Keratinocyte (primary cell): ENCODE results near the gene SMG6. TPM values are rescaled to one million over a fixed set of nuclear protein-coding genes. Genes with fewer than 3 reads are reported as not detected.
A peak's percentile ranks its signal among the peaks of the same experiment; 100 is the strongest.

Experiments
- DNase-seq: peaks from one replicate; pipeline ENCODE4 v3.0.0-alpha.2; 2011; ENCODE audit warnings: low read depth, missing footprints, low spot score
- FAIRE-seq: peaks from 2 replicates; lab custom pipeline; 2011; peaks lifted over from hg19 to GRCh38; lab: Jason Lieb, UNC
- H2AFZ ChIP-seq: 2 replicates; pipeline ENCODE4 v1.6.0; 2012; ENCODE audit warnings: low read length, control low read depth, inconsistent platforms; ENCODE audit not compliant: control insufficient read depth
- H3K27ac ChIP-seq: 2 replicates; pipeline ENCODE4 v1.5.1; 2011; ENCODE audit warnings: low read length; ENCODE audit not compliant: control insufficient read depth, insufficient read depth
- H3K27me3 ChIP-seq: 3 replicates; pipeline ENCODE4 v1.6.0; 2011; ENCODE audit warnings: low read length; ENCODE audit not compliant: control insufficient read depth, insufficient read depth; ENCODE audit errors: extremely low read depth
- H3K36me3 ChIP-seq, 2 experiments: 2 replicates in 1 of 2; 3 replicates in 1 of 2; pipeline ENCODE4 v1.5.1; 2011; ENCODE audit warnings: low read length in 2 of 2, mild to moderate bottlenecking in 1 of 2; ENCODE audit not compliant: control insufficient read depth in 2 of 2, insufficient read depth in 2 of 2; ENCODE audit errors: extremely low read depth in 1 of 2
- H3K4me1 ChIP-seq: 3 replicates; pipeline ENCODE4 v1.5.1; 2011; ENCODE audit warnings: low read length; ENCODE audit not compliant: control insufficient read depth, insufficient read depth; ENCODE audit errors: extremely low read depth
- H3K4me2 ChIP-seq: 3 replicates; pipeline ENCODE4 v1.6.0; 2011; ENCODE audit warnings: low read depth, low read length; ENCODE audit not compliant: control insufficient read depth, insufficient read depth; ENCODE audit errors: extremely low read depth
- H3K4me3 ChIP-seq, 3 experiments: fragments of 200-600 bp in 1 of 3; sonication (generic) in 1 of 3; 2 replicates in 2 of 3; 3 replicates in 1 of 3; pipeline ENCODE4 v1.5.1; 2011 to 2016; ENCODE audit warnings: low read length in 3 of 3, mild to moderate bottlenecking in 3 of 3, control low read depth in 2 of 3, inconsistent platforms in 1 of 3, low read depth in 1 of 3, mixed read lengths in 1 of 3, mixed run types in 1 of 3, moderate library complexity in 1 of 3; ENCODE audit not compliant: control insufficient read depth in 2 of 3, insufficient read depth in 2 of 3; ENCODE audit errors: extremely low read depth in 1 of 3
- H3K79me2 ChIP-seq: 2 replicates; pipeline ENCODE4 v1.6.0; 2012; ENCODE audit warnings: low read length; ENCODE audit not compliant: control insufficient read depth, insufficient read depth
- H3K9ac ChIP-seq: 3 replicates; pipeline ENCODE4 v1.6.0; 2011; ENCODE audit warnings: low read length; ENCODE audit not compliant: control insufficient read depth, insufficient read depth; ENCODE audit errors: extremely low read depth
- H3K9me1 ChIP-seq: 3 replicates; pipeline ENCODE4 v1.6.0; 2011; ENCODE audit warnings: low read length; ENCODE audit not compliant: control insufficient read depth, insufficient read depth; ENCODE audit errors: extremely low read depth
- H3K9me3 ChIP-seq: 2 replicates; pipeline ENCODE4 v1.5.1; 2012; ENCODE audit warnings: low read depth, low read length; ENCODE audit not compliant: control insufficient read depth
- H4K20me1 ChIP-seq: 3 replicates; pipeline ENCODE4 v1.6.0; 2011; ENCODE audit warnings: low read length; ENCODE audit not compliant: control insufficient read depth, insufficient read depth; ENCODE audit errors: extremely low read depth
- CTCF ChIP-seq, 3 experiments: IDR thresholded peaks in 1 of 3; conservative IDR thresholded peaks in 1 of 3; optimal IDR thresholded peaks in 1 of 3; 2 replicates in 2 of 3; 3 replicates in 1 of 3; pipeline versions ENCODE3 to v1.5.1; 2011; ENCODE audit warnings: low read length in 3 of 3, mild to moderate bottlenecking in 3 of 3, moderate library complexity in 2 of 3, control low read depth in 1 of 3, inconsistent platforms in 1 of 3; ENCODE audit not compliant: insufficient read depth in 2 of 3; ENCODE audit errors: extremely low read depth in 1 of 3
- EZH2 ChIP-seq: IDR thresholded peaks from one replicate; pipeline ENCODE4 v1.6.1; 2012; ENCODE audit warnings: inconsistent platforms, mild to moderate bottlenecking, low read length, moderate library complexity
- dilution Hi-C: fragments of 300-500 bp; cut with MboI; formaldehyde crosslinking; loops from one replicate; pipeline ENCODE4 v1.7.0; 2020; ENCODE audit warnings: low sequenced_read_pairs; ENCODE audit not compliant: extremely low pct_ligation_motif_present
- polyA plus RNA-seq, 5 experiments: library from polyadenylated mRNA; depleted of rRNA in 3 of 5; stranded (reverse) in 3 of 5; stranded (forward) in 1 of 5; unstranded in 1 of 5; fragments of >200 nt; gene quantifications; 1 replicate in 1 of 5; 2 replicates in 3 of 5; 3 replicates in 1 of 5; pipeline versions ENCODE4 v1.2.1 to v1.2.3, GENCODE V29; 2011 to 2012; ENCODE audit warnings: missing spikeins in 2 of 5, low read depth in 1 of 5, low replicate concordance in 1 of 5

SMG6 gene
- polyA plus RNA-seq, 1 donor (not counting 4 experiments of a cell fraction or from before 2014, with no cell fraction given) = 3.6 TPM

GRCh38 chr17:2094891-2095535 is 208.6 kb downstream of the SMG6 start:
- Histone ChIP-seq H2AFZ (no peak overlapping the region), H3K4me3 (no peak overlapping the region), H3K79me2 (no peaks in the 10 kb centered on the region), H3K9me1 (no peaks in the 10 kb centered on the region), H3K9ac (no peak overlapping the region), H3K27ac (no peak overlapping the region), H3K27me3 (no peaks in the 10 kb centered on the region), H3K4me1 (peaks cover 32% of the 10 kb centered on the region), H3K9me3 (no peaks in the 10 kb centered on the region), H4K20me1 (no peaks in the 10 kb centered on the region), H3K4me2 (no peak overlapping the region), H3K36me3 (peaks cover 0 to 3% of the 10 kb centered on the region in 2 experiments)
- DNase-seq (no peak), FAIRE-seq (peak; percentile 26)
- dilution Hi-C loops = no loop called here
- no peak for TF ChIP-seq EZH2
- peak; percentile 63 to 71 (median 69) for TF ChIP-seq CTCF (optimal IDR thresholded peaks at IDR 0.05 in 1 of 3, IDR thresholded peaks at IDR 0.05 in 1 of 3, conservative IDR thresholded peaks at IDR 0.05 in 1 of 3; ENCODE audit: extremely low read depth in 1 of 3, insufficient read depth in 2 of 3, low read length in 3 of 3)

- DNase-seq (peak; percentile 58), FAIRE-seq (peak; percentile 29)
- Histone ChIP-seq H3K9ac (no peak overlapping the region), H3K27ac (no peak overlapping the region), H3K9me3 (no peaks in the 10 kb centered on the region), H3K79me2 (no peaks in the 10 kb centered on the region), H3K4me1 (peaks cover 40% of the 10 kb centered on the region), H3K4me3 (no peak overlapping the region), H3K4me2 (no peak overlapping the region), H4K20me1 (no peaks in the 10 kb centered on the region), H3K27me3 (no peaks in the 10 kb centered on the region), H3K36me3 (peaks cover 0 to 3% of the 10 kb centered on the region in 2 experiments), H2AFZ (no peak overlapping the region), H3K9me1 (no peaks in the 10 kb centered on the region)
- dilution Hi-C loops = no loop called here
- TF ChIP-seq CTCF (optimal IDR thresholded peaks at IDR 0.05 in 1 of 3, IDR thresholded peaks at IDR 0.05 in 1 of 3, conservative IDR thresholded peaks at IDR 0.05 in 1 of 3; ENCODE audit: extremely low read depth in 1 of 3, insufficient read depth in 2 of 3, low read length in 3 of 3) (no peak), EZH2 (no peak)
These were observed 210.2 kb downstream of the SMG6 start for GRCh38 chr17:2093349-2093748.
